ENCODE measurements around the gene SYN1.

The SYN1 gene

DNA sequence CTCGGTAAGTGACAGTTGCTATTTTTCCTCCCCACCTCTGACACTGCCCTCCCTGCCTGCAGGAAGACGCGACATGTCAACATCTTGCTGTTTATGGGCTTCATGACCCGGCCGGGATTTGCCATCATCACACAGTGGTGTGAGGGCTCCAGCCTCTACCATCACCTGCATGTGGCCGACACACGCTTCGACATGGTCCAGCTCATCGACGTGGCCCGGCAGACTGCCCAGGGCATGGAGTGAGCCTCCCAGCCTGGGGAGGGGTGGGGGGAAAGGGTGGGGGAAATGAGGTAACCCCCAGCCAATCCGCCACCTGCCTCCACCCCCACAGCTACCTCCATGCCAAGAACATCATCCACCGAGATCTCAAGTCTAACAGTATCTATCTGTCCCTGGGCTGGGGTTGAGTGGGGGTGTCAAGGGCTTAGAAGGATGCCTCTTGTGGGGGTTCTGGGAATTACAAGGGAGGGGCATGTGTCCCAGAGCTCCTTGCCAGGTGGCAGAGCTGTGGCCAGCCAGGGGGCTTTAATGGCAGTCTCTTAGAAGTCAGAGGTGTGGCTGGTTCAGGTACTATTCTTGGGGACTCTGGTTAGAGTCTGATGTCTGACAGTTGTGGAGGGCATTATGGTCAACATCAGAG lies 50.9 kb downstream of the SYN1 start:
- TF ChIP-seq, protein P1, sequence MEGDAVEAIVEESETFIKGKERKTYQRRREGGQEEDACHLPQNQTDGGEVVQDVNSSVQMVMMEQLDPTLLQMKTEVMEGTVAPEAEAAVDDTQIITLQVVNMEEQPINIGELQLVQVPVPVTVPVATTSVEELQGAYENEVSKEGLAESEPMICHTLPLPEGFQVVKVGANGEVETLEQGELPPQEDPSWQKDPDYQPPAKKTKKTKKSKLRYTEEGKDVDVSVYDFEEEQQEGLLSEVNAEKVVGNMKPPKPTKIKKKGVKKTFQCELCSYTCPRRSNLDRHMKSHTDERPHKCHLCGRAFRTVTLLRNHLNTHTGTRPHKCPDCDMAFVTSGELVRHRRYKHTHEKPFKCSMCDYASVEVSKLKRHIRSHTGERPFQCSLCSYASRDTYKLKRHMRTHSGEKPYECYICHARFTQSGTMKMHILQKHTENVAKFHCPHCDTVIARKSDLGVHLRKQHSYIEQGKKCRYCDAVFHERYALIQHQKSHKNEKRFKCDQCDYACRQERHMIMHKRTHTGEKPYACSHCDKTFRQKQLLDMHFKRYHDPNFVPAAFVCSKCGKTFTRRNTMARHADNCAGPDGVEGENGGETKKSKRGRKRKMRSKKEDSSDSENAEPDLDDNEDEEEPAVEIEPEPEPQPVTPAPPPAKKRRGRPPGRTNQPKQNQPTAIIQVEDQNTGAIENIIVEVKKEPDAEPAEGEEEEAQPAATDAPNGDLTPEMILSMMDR (IDR thresholded peaks at IDR 0.05; ENCODE audit: low read depth, low read length, missing control alignments): peak; percentile 49
- no peak for DNase-seq (ENCODE audit: low read depth)
- no peak overlapping the region for H3K4me3 ChIP-seq (ENCODE audit: low read depth, low read length)

DNA sequence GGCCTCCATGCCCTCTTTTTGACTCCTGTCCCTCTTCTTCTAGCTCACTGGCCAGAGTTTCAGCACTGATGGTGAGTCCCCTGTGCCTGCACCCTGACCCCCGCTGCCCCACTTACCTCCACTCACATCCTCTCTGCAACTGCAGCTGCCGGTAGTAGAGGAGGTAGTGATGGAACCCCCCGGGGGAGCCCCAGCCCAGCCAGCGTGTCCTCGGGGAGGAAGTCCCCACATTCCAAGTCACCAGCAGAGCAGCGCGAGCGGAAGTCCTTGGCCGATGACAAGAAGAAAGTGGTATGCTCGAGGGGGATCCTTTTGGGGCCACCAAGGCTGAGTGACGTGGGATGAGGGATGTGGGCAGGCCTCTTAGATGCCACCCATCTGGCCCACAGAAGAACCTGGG lies 52.8 kb downstream of the SYN1 start:
- no peak for DNase-seq (ENCODE audit: low read depth)
- H3K4me3 ChIP-seq (ENCODE audit: low read depth, low read length): no peak overlapping the region
- TF ChIP-seq, protein P1 (IDR thresholded peaks at IDR 0.05; ENCODE audit: low read depth, low read length, missing control alignments): no peak

DNA sequence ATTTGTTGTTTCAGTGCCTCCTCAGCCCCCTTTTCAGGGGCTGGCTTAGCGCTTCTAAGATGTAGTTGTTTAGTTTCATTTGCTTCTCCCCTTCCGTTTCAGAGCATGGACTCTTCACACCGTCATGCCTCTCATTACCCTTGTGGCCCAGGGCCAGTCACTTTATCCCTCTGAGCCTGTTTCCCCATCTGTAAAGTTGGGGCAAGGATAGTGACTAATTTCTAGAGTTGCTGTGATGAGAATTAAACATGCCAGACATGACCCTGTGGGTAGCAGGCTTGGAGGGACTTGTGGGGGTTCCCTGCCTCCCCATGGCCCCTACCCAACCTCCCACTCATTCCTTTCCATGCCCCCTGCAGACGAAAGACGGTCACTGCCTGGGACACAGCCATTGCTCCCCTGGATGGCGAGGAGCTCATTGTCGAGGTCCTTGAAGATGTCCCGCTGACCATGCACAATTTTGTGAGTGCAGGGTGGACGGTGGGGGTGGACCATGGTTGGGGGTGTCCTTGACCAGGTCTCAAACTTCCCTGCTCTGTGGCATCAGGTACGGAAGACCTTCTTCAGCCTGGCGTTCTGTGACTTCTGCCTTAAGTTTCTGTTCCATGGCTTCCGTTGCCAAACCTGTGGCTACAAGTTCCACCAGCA lies 55.1 kb downstream of the SYN1 start:
- H3K4me3 ChIP-seq (ENCODE audit: low read depth, low read length): no peak overlapping the region
- DNase-seq (ENCODE audit: low read depth): no peak
- TF ChIP-seq, protein P1 (IDR thresholded peaks at IDR 0.05; ENCODE audit: low read depth, low read length, missing control alignments): no peak

DNA sequence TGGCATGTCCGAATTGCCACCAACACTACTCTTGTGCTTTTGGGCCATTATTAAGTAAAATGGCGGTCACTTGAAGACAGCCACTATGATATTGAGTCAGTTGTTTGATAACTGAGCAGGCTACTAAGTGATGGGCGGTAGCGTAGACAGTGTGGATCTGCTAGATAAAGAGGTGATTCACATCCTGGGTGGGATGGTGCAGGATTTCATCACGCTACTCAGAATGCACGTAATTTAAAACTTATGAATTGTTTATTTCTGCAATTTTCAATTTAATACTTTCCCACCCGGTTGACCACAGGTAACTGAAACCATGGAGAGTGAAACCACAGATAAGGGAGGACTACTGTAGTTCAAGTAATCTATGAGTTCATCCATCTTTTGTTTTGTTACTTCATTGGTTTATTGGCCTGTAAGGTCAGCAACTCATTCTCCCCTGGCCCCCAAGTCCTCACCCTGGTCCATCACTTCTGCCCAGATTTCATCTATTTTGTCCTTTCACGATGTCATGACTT lies 55.8 kb downstream of the SYN1 start:
- H3K4me3 ChIP-seq (ENCODE audit: low read depth, low read length): no peak overlapping the region
- no peak for DNase-seq (ENCODE audit: low read depth)
- TF ChIP-seq, protein P1 (IDR thresholded peaks at IDR 0.05; ENCODE audit: low read depth, low read length, missing control alignments): no peak

DNA sequence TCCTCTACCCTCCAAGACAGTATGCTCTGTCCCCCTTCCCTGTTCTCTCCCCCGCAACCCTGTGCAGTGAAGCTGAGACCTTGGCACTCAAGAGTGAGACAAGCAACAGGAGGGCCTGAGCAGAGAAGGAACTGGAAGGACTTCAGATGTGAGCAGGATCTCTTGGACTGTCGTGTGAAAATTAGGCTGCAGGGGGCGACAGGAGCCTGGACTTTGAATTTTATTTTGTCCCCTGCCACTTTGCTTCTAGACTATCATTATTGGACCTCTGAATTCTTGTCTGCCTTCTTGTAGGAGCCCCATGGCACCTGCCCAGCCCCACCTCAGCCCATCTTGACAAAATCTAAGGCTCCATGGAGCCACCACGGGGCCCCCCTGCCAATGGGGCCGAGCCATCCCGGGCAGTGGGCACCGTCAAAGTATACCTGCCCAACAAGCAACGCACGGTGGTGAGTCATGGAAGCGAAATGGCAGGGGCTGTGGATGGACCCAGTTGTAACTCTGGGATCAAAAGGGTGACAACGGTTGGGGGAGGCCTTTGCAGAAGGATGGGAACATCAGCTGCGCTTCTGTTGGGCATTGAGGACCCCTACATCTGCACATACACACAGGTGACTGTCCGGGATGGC lies 56.9 kb downstream of the SYN1 start:
- H3K4me3 ChIP-seq (ENCODE audit: low read depth, low read length): no peak overlapping the region
- TF ChIP-seq, protein P1 (IDR thresholded peaks at IDR 0.05; ENCODE audit: low read depth, low read length, missing control alignments): peak; percentile 43
- no peak for DNase-seq (ENCODE audit: low read depth)

DNA sequence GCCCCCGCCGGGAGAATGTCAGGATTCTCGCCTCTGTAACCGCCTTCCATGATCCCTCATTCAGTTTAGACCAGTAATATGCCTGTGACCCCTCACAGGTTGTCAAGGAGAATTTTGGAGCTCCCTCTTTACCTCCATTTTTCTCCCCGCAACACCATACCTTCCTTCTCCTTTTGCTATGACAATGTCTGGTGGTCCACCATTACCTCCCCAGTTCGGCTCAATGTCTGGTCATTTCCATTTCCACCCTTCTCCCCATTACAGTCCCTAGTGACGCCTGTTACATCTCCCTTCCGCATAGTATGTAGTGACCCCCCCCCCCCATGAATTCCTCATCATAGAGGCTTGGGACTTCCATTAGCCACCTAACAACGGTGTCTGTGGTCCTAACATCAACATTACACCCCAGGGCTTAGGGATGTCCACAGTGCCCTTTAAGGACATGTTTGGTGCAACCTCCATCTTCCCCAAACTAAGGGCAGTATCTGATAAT lies 58.0 kb downstream of the SYN1 start:
- DNase-seq (ENCODE audit: low read depth): no peak
- TF ChIP-seq, protein P1 (IDR thresholded peaks at IDR 0.05; ENCODE audit: low read depth, low read length, missing control alignments): no peak
- H3K4me3 ChIP-seq (ENCODE audit: low read depth, low read length): peak overlapping the region; percentile 85

All from GM12864 (cell line).